GM19397 (cell line): ENCODE results near the gene RNF167.
"Not testable (repeated sequence)": the region's sequence is repeated elsewhere in the genome, so short reads cannot be mapped to it uniquely, and the experiment has no call there.

ENCODE experiments used
- ATAC-seq: cut with Tn5 transposase; IDR thresholded peaks from one replicate; pipeline ENCODE4 v1.9.1; 2021; ENCODE audit warnings: mild to moderate bottlenecking, moderate library complexity; ENCODE audit not compliant: unreplicated experiment

The RNF167 gene

GRCh38 chr17:4901648-4902344, 38.3 kb upstream of the RNF167 start:
- ATAC-seq: no peak

- no peak for ATAC-seq
Measured at GRCh38 chr17:4902540-4902939, 37.5 kb upstream of the RNF167 start.

GRCh38 chr17:4903051-4903818, 36.8 kb upstream of the RNF167 start, which contains the start of gene CHRNE:
CHRNE (minus strand) TSS chr17:4903098; CDS start chr17:4903063, 35 bp downstream.
- ATAC-seq: no peak

- ATAC-seq: not testable (repeated sequence)
Measured at GRCh38 chr17:4906642-4907041, 33.4 kb upstream of the RNF167 start.

- no peak for ATAC-seq
Measured at GRCh38 chr17:4908301-4908700, 31.8 kb upstream of the RNF167 start.

GRCh38 chr17:4908711-4909496, 31.2 kb upstream of the RNF167 start:
- ATAC-seq: no peak

GRCh38 chr17:4913994-4914393, 26.1 kb upstream of the RNF167 start:
- ATAC-seq: no peak

GRCh38 chr17:4914551-4914950, 25.5 kb upstream of the RNF167 start:
- not testable (repeated sequence) for ATAC-seq

- ATAC-seq: no peak
Measured at GRCh38 chr17:4919511-4920047, 20.5 kb upstream of the RNF167 start.

- no peak for ATAC-seq
Measured at GRCh38 chr17:4920351-4921048, 19.6 kb upstream of the RNF167 start.

- no peak for ATAC-seq
Measured at GRCh38 chr17:4921320-4921719, 18.7 kb upstream of the RNF167 start.

- ATAC-seq: not testable (repeated sequence)
Measured at GRCh38 chr17:4926577-4927335, 13.3 kb upstream of the RNF167 start.

- ATAC-seq: no peak
Measured at GRCh38 chr17:4928881-4929280, 11.2 kb upstream of the RNF167 start.

- ATAC-seq: no peak
Measured at GRCh38 chr17:4931963-4932362, 8.1 kb upstream of the RNF167 start, which contains the start of gene GP1BA. GP1BA (plus strand) TSS chr17:4932277; CDS start chr17:4932605, 328 bp downstream.

- no peak for ATAC-seq
Measured at GRCh38 chr17:4932756-4933155, 7.3 kb upstream of the RNF167 start.

- ATAC-seq: no peak
Measured at GRCh38 chr17:4933646-4934045, 6.4 kb upstream of the RNF167 start.

- ATAC-seq: no peak
Measured at GRCh38 chr17:4934173-4934979, 5.7 kb upstream of the RNF167 start.

- ATAC-seq: no peak
Measured at GRCh38 chr17:4935650-4936049, 4.4 kb upstream of the RNF167 start.

- ATAC-seq: no peak
Measured at GRCh38 chr17:4936436-4936835, 3.6 kb upstream of the RNF167 start.
